ENCODE data around the gene FGD5. TPM values are rescaled to one million over a fixed set of nuclear protein-coding genes. Genes with fewer than 3 reads are reported as not detected.
A peak's percentile ranks its signal among the peaks of the same experiment; 100 is the strongest.
"Not testable (repeated sequence)": the region's sequence is repeated elsewhere in the genome, so short reads cannot be mapped to it uniquely, and the experiment has no call there.

Gene FGD5
- total RNA-seq, 2 experiments from 2014 or later: 0.31 to 0.32 TPM

- ChIA-PET CTCF (no interaction called here), POLR2A (no interaction called here)
- H3K4me1 Mint-ChIP-seq (ENCODE audit: low read depth): peaks cover 43% of the 10 kb centered on the region
- H3K27me3 Mint-ChIP-seq (ENCODE audit: low read depth): peaks cover 33% of the 10 kb centered on the region
- no peaks in the 10 kb centered on the region for H3K9me3 Mint-ChIP-seq (ENCODE audit: insufficient read depth)
- DNase-seq (peak; percentile 42), ATAC-seq (peak; percentile 66)
- H3K27ac Mint-ChIP-seq: peak overlapping the region; percentile 48
- H3K36me3 Mint-ChIP-seq (ENCODE audit: low read depth): no peaks in the 10 kb centered on the region
- peak overlapping the region; percentile 10 for H3K4me3 Mint-ChIP-seq
Observed at GRCh38 chr3:14803101-14803980, 15.4 kb upstream of the FGD5 start.

- H3K4me3 Mint-ChIP-seq: peak overlapping the region; percentile 10
- ChIA-PET POLR2A (no interaction called here), CTCF (no interaction called here)
- H3K27me3 Mint-ChIP-seq (ENCODE audit: low read depth): peaks cover 40% of the 10 kb centered on the region
- peaks cover 43% of the 10 kb centered on the region for H3K4me1 Mint-ChIP-seq (ENCODE audit: low read depth)
- no peaks in the 10 kb centered on the region for H3K36me3 Mint-ChIP-seq (ENCODE audit: low read depth)
- DNase-seq (no peak), ATAC-seq (no peak)
- H3K9me3 Mint-ChIP-seq (ENCODE audit: insufficient read depth): no peaks in the 10 kb centered on the region
- peak overlapping the region; percentile 6 for H3K27ac Mint-ChIP-seq
Observed at GRCh38 chr3:14803981-14804834, 14.6 kb upstream of the FGD5 start.

DNA sequence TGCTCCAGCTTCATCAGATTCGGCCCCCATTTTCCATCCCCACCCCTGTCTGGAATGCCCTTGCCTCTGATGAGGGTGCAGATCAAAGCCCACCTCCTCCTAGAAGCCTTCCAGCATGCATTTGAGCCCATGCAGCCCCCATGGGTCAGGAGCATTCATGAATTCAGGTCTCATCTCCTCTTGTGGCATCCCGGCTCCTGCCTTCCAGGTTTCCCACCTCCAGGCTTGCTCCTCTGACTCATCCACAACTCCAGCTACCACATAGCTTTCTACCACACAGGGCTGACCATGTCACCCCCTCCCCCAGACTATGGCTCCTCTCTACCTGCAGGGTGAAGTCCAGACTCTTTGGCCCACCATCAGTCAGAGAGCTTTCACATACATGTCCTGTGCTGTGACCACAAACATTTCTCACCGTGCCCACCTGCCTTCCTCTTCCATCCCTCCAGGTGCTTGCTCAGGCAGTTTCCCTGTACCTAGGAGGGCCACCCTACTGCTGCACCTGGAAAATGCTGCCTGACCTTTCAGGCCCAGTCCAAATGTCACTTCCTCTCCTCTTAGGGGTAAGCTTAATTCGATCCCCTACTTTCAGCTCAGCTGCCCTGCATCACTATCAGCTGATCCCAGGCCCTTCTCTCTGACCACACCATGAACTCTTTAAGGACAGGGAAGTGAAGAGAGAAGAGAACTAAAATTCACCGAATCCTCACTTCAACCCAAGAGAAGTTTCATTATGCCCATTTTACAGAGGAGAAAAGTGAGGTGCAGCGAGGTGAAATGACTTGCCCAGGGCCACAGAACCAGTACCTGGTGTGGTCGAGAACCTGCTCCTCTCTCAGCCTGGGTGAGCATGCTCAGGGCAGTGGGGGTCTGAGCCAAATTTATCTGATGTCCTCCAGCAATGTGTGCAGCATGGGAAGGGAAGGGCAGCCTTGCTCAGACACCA lies 13.7 kb upstream of the FGD5 start:
- peaks cover 39% of the 10 kb centered on the region for H3K4me1 Mint-ChIP-seq (ENCODE audit: low read depth)
- H3K4me3 Mint-ChIP-seq: no peak overlapping the region
- H3K27me3 Mint-ChIP-seq (ENCODE audit: low read depth): peaks cover 45% of the 10 kb centered on the region
- H3K36me3 Mint-ChIP-seq (ENCODE audit: low read depth): no peaks in the 10 kb centered on the region
- ATAC-seq: no peak
- no peak for DNase-seq
- POLR2A ChIA-PET: interaction anchor here (0.6 kb wide), 1 partner anchor 1000 kb away, joined by 3 read pairs; no protein-coding TSS in a partner anchor
- H3K27ac Mint-ChIP-seq: peak overlapping the region; percentile 46
- H3K9me3 Mint-ChIP-seq (ENCODE audit: insufficient read depth): no peaks in the 10 kb centered on the region
- CTCF ChIA-PET: no interaction called here

DNA sequence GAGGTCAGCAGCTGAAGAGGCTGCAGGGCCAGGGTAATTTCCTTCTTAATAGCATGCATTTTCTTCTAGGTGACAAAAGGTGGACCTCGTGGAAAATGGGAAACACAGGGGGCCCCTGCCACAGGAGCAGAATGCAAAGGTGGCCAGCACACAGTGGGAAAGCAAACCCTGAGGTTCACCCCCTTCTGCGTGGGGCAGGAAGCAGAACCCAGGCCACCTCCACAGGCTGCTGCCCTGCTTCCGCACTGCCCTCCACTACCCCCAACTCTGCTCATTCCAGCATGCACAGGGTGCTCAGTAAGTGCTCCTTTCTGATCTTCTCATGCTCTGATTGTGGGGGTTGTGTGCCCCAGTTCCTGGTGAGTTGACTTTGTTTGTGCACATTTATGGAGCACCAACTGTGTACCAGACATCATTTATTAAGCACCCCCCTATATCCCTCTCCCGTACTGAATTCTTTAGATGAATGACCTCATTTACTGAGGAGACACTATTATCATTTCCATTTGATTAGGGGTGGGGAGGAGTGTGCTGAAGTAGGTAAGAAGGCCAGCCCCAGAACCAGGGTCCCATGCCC lies 12.7 kb upstream of the FGD5 start:
- ChIA-PET CTCF (no interaction called here), POLR2A (no interaction called here)
- peaks cover 40% of the 10 kb centered on the region for H3K4me1 Mint-ChIP-seq (ENCODE audit: low read depth)
- DNase-seq (no peak), ATAC-seq (no peak)
- no peaks in the 10 kb centered on the region for H3K9me3 Mint-ChIP-seq (ENCODE audit: insufficient read depth)
- no peak overlapping the region for H3K4me3 Mint-ChIP-seq
- H3K36me3 Mint-ChIP-seq (ENCODE audit: low read depth): no peaks in the 10 kb centered on the region
- no peak overlapping the region for H3K27ac Mint-ChIP-seq
- peaks cover 48% of the 10 kb centered on the region for H3K27me3 Mint-ChIP-seq (ENCODE audit: low read depth)

GRCh38 chr3:14806641-14807263 lies 12.0 kb upstream of the FGD5 start:
- Mint-ChIP-seq H3K9me3 (ENCODE audit: insufficient read depth) (no peaks in the 10 kb centered on the region), H3K36me3 (ENCODE audit: low read depth) (no peaks in the 10 kb centered on the region), H3K27me3 (ENCODE audit: low read depth) (peaks cover 55% of the 10 kb centered on the region), H3K4me1 (ENCODE audit: low read depth) (peaks cover 43% of the 10 kb centered on the region), H3K4me3 (no peak overlapping the region), H3K27ac (no peak overlapping the region)
- DNase-seq (peak; percentile 60), ATAC-seq (no peak)
- ChIA-PET CTCF (no interaction called here), POLR2A (no interaction called here)

DNA sequence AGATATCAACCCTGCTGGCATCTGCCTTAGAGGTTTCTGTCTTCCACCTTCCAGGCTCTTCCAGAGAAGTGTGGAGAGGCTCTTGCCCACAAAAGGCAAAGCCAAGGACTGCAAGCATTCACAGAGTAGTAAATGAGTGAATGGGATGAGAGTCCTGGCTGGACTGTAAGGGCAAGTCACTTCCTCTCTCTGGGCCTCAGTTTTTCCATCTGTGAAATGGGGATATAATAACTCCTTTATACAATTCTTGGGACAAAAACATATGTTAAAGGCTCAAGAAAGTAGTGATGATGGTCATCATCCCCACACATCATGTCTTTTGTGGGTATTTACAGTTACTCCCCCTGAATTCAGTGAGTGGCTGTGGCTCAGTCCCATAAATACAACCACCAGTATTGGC lies 10.7 kb upstream of the FGD5 start:
- peaks cover 42% of the 10 kb centered on the region for H3K4me1 Mint-ChIP-seq (ENCODE audit: low read depth)
- no peaks in the 10 kb centered on the region for H3K9me3 Mint-ChIP-seq (ENCODE audit: insufficient read depth)
- no peak overlapping the region for H3K27ac Mint-ChIP-seq
- ChIA-PET POLR2A (no interaction called here), CTCF (interaction anchor here (0.8 kb wide), 1 partner anchor 8 kb away, joined by 3 read pairs; no protein-coding TSS in a partner anchor)
- DNase-seq (no peak), ATAC-seq (no peak)
- peaks cover 60% of the 10 kb centered on the region for H3K27me3 Mint-ChIP-seq (ENCODE audit: low read depth)
- no peaks in the 10 kb centered on the region for H3K36me3 Mint-ChIP-seq (ENCODE audit: low read depth)
- H3K4me3 Mint-ChIP-seq: no peak overlapping the region

GRCh38 chr3:14808502-14809266 lies 10.1 kb upstream of the FGD5 start:
- DNase-seq (no peak), ATAC-seq (no peak)
- Mint-ChIP-seq H3K36me3 (ENCODE audit: low read depth) (no peaks in the 10 kb centered on the region), H3K4me3 (no peak overlapping the region), H3K9me3 (ENCODE audit: insufficient read depth) (no peaks in the 10 kb centered on the region), H3K27me3 (ENCODE audit: low read depth) (peaks cover 62% of the 10 kb centered on the region), H3K27ac (no peak overlapping the region), H3K4me1 (ENCODE audit: low read depth) (peaks cover 37% of the 10 kb centered on the region)
- ChIA-PET POLR2A (no interaction called here), CTCF (no interaction called here)

DNA sequence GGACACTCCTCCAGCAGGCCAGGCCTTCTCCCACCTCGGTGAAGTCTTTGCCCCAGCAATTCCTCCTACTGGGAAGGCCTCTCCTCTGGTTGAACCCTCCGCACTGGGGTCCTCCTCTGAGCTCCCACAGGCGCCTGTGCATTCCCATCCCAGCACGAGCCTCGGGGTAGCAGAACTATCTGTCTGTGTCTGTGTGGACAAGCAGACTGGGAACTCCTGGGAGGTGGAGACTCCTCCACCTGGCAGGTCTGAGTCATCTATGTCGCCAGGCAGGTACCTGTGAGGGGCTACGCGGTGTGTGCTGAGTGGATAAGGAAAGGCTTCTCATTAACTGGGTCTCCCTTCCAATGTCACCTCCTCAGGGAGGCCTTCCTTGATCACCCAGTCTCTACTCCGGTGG lies 9.2 kb upstream of the FGD5 start:
- H3K27ac Mint-ChIP-seq; CTCF ChIA-PET; H3K9me3 Mint-ChIP-seq (ENCODE audit: insufficient read depth); POLR2A ChIA-PET; DNase-seq; H3K36me3 Mint-ChIP-seq (ENCODE audit: low read depth); H3K4me3 Mint-ChIP-seq; ATAC-seq: not testable (repeated sequence)
- Mint-ChIP-seq H3K27me3 (ENCODE audit: low read depth) (peaks cover 68% of the 10 kb centered on the region), H3K4me1 (ENCODE audit: low read depth) (peaks cover 27% of the 10 kb centered on the region)

GRCh38 chr3:14810070-14810791 lies 8.5 kb upstream of the FGD5 start:
- DNase-seq (no peak), ATAC-seq (no peak)
- no peak overlapping the region for H3K27ac Mint-ChIP-seq
- no peaks in the 10 kb centered on the region for H3K9me3 Mint-ChIP-seq (ENCODE audit: insufficient read depth)
- ChIA-PET CTCF (no interaction called here), POLR2A (no interaction called here)
- no peak overlapping the region for H3K4me3 Mint-ChIP-seq
- no peaks in the 10 kb centered on the region for H3K36me3 Mint-ChIP-seq (ENCODE audit: low read depth)
- H3K4me1 Mint-ChIP-seq (ENCODE audit: low read depth): peaks cover 21% of the 10 kb centered on the region
- H3K27me3 Mint-ChIP-seq (ENCODE audit: low read depth): peaks cover 70% of the 10 kb centered on the region

All from activated CD8-positive, alpha-beta T cell treated with anti-CD3 and anti-CD28 coated beads, Interleukin-2, amount 10 ng/mL, durations not matched to agents 7 days and 5 days (primary cell).